Mesangial cell (primary cell): Measurements from ENCODE around the gene ZBTB40. TPM values are rescaled to one million over a fixed set of nuclear protein-coding genes. Genes with fewer than 3 reads are reported as not detected.

Experiments used
- total RNA-seq: library from RNA; depleted of rRNA; stranded (reverse); fragments of >200 nt; gene quantifications from 2 replicates; pipeline ENCODE4 v1.2.3, GENCODE V29; 2015

Gene ZBTB40, protein sequence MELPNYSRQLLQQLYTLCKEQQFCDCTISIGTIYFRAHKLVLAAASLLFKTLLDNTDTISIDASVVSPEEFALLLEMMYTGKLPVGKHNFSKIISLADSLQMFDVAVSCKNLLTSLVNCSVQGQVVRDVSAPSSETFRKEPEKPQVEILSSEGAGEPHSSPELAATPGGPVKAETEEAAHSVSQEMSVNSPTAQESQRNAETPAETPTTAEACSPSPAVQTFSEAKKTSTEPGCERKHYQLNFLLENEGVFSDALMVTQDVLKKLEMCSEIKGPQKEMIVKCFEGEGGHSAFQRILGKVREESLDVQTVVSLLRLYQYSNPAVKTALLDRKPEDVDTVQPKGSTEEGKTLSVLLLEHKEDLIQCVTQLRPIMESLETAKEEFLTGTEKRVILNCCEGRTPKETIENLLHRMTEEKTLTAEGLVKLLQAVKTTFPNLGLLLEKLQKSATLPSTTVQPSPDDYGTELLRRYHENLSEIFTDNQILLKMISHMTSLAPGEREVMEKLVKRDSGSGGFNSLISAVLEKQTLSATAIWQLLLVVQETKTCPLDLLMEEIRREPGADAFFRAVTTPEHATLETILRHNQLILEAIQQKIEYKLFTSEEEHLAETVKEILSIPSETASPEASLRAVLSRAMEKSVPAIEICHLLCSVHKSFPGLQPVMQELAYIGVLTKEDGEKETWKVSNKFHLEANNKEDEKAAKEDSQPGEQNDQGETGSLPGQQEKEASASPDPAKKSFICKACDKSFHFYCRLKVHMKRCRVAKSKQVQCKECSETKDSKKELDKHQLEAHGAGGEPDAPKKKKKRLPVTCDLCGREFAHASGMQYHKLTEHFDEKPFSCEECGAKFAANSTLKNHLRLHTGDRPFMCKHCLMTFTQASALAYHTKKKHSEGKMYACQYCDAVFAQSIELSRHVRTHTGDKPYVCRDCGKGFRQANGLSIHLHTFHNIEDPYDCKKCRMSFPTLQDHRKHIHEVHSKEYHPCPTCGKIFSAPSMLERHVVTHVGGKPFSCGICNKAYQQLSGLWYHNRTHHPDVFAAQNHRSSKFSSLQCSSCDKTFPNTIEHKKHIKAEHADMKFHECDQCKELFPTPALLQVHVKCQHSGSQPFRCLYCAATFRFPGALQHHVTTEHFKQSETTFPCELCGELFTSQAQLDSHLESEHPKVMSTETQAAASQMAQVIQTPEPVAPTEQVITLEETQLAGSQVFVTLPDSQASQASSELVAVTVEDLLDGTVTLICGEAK
- total RNA-seq: 7.5 and 8.7 TPM in 2 replicates

GRCh38 chr1:22451702-22452480, at the start of gene ZBTB40:
Gene ZBTB40 (plus strand): TSS chr1:22451851. CDS start chr1:22489949, 38,098 bp downstream.

DNA sequence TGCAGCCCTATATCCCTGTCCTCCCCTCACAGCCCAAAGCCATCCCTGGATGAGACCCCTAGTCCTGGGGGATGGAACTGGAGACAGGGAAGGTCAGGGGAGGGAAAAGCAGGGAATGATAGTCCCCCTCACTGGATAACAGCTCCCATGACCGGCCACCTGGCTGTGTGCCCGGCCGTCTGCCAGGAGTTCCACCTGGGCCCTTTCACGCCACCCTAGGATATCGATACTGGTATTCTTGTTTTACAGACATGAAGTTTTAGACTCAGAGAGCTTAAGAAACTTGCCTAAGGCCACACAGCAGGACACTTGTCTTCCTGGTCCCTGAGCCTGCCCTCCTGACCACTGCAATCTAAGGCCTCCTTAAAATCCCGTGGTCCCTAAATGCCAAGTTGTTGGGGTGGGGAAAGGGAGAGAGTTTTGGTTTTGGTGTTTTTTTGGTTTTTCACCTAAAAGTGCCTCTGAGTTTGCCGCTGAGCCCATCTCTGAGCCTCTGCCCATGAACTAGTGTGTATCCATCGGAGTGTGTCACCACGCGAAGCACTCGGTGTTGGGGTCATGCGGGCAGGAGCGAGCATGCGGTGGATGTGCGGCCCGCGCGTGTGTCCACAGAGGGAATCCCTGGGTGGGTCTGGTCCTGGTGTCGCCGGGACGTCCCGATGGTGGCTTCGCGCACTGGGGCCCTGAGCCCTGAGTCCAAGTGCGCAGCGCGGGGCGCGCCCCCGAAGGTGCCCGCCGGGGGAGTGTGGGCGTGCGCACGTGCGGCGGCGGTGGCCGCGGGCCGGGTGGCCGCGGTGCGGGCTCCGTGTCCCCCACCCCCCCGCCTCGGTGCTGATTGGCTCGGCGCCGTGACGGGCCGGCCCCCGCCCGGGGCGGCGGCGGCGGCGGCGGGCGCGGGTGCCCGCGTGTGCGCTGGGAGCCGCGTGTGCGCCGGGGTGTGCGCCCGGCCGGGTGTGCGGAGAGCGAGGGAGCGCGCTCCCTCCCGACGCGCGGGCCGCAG, 111.2 kb downstream of the ZBTB40 start, which contains the start of gene EPHA8:
TSS of gene EPHA8 (plus strand) at position 906 of the 1,000 bp plus-strand sequence. CDS start 147 bp downstream, outside the sequence.

Other genes starting within 250 kb of the ZBTB40 start
- gene EPHA8, start 111.6 kb downstream of the ZBTB40 start, total RNA-seq: not detected in 2 replicates
- gene C1QA, start 184.8 kb downstream of the ZBTB40 start, total RNA-seq: not detected in 2 replicates
- gene C1QC, start 191.8 kb downstream of the ZBTB40 start, total RNA-seq: not detected in 2 replicates
- not detected in 2 replicates for gene C1QB, start 201.4 kb downstream of the ZBTB40 start, total RNA-seq